HEK293 (cell line): ENCODE data around the gene DUSP15.

Source experiments
- CTCF ChIA-PET: fragments of 350-600 bp; formaldehyde crosslinking; extraction: SDS; loops from one replicate; lab custom pipeline; 2021; ENCODE audit warnings: antibody characterized with exemption; lab: Yijun Ruan, JAX
- POLR2A ChIA-PET: fragments of 300-600 bp; formaldehyde crosslinking; extraction: SDS; loops from one replicate; lab custom pipeline; 2020; ENCODE audit warnings: antibody characterized with exemption, inconsistent platforms; lab: Yijun Ruan, JAX
- H3K27ac ChIP-seq: fragments of 200-500 bp; sonication (Bioruptor generic); 2 replicates; pipeline ENCODE4 v1.5.1; 2014; ENCODE audit warnings: low read depth, low read length, control low read depth, inconsistent platforms; ENCODE audit errors: extremely low read depth
- H3K36me3 ChIP-seq, 2 experiments: fragments of 200-500 bp in 1 of 2; sonication (Bioruptor generic) in 1 of 2; 1 replicate in 1 of 2; 2 replicates in 1 of 2; pipeline ENCODE4 v1.5.1; 2014 to 2017; ENCODE audit warnings: inconsistent platforms in 2 of 2, low read length in 2 of 2; ENCODE audit not compliant: control insufficient read depth in 2 of 2, insufficient read depth in 1 of 2
- H3K4me1 ChIP-seq: fragments of 200-500 bp; sonication (Bioruptor generic); 2 replicates; pipeline ENCODE4 v1.5.1; 2014; ENCODE audit warnings: mild to moderate bottlenecking, low read length, inconsistent platforms; ENCODE audit not compliant: control insufficient read depth, insufficient read depth
- H3K4me3 ChIP-seq: 2 replicates; pipeline ENCODE4 v1.5.1; 2011; ENCODE audit warnings: low read depth, mild to moderate bottlenecking, control low read depth, low read length, moderate library complexity
- H3K9me3 ChIP-seq: fragments of 200-500 bp; sonication (Bioruptor generic); 2 replicates; pipeline ENCODE4 v1.5.1; 2014; ENCODE audit warnings: low read depth, low read length, inconsistent platforms; ENCODE audit not compliant: control insufficient read depth, insufficient read depth
- EGR2 ChIP-seq: fragments of 450-650 bp; formaldehyde crosslinking; IDR thresholded peaks from 2 replicates; pipeline ENCODE4 v1.5.1; 2016; ENCODE audit warnings: low read depth, missing biosample characterization, missing genetic modification characterization
- GLIS1 ChIP-seq: fragments of 450-650 bp; formaldehyde crosslinking; IDR thresholded peaks from 2 replicates; pipeline ENCODE4 v1.5.1; 2016; ENCODE audit warnings: missing biosample characterization, missing genetic modification characterization
- KLF1 ChIP-seq: fragments of 450-650 bp; formaldehyde crosslinking; IDR thresholded peaks from 2 replicates; pipeline ENCODE4 v1.5.1; 2016; ENCODE audit warnings: missing biosample characterization, missing genetic modification characterization
- MZF1 ChIP-seq: fragments of 450-650 bp; formaldehyde crosslinking; IDR thresholded peaks from 2 replicates; pipeline ENCODE4 v1.5.1; 2017; ENCODE audit warnings: missing biosample characterization, missing genetic modification characterization, borderline replicate concordance
- OSR2 ChIP-seq: fragments of 450-650 bp; formaldehyde crosslinking; IDR thresholded peaks from 2 replicates; pipeline ENCODE4 v1.5.1; 2016; ENCODE audit warnings: missing biosample characterization, missing genetic modification characterization
- OVOL3 ChIP-seq: fragments of 450-650 bp; formaldehyde crosslinking; IDR thresholded peaks from 2 replicates; pipeline ENCODE4 v1.5.1; 2016; ENCODE audit warnings: missing biosample characterization, missing genetic modification characterization
- PRDM2 ChIP-seq: fragments of 450-650 bp; formaldehyde crosslinking; IDR thresholded peaks from 2 replicates; pipeline ENCODE4 v1.5.1; 2016; ENCODE audit warnings: missing biosample characterization, missing genetic modification characterization, borderline replicate concordance
- ZFHX2 ChIP-seq: fragments of 450-650 bp; formaldehyde crosslinking; conservative IDR thresholded peaks from 2 replicates; pipeline ENCODE4 v1.5.1; 2016; ENCODE audit warnings: missing biosample characterization, missing genetic modification characterization
- ZFP69B ChIP-seq: fragments of 450-650 bp; formaldehyde crosslinking; IDR thresholded peaks from 2 replicates; pipeline ENCODE4 v1.5.1; 2016; ENCODE audit warnings: missing biosample characterization, missing genetic modification characterization
- ZNF121 ChIP-seq: fragments of 450-650 bp; formaldehyde crosslinking; IDR thresholded peaks from 2 replicates; pipeline ENCODE4 v1.5.1; 2016; ENCODE audit warnings: missing biosample characterization, missing genetic modification characterization
- ZNF202 ChIP-seq: fragments of 450-650 bp; formaldehyde crosslinking; IDR thresholded peaks from 2 replicates; pipeline ENCODE4 v1.5.1; 2016; ENCODE audit warnings: missing biosample characterization, missing genetic modification characterization, borderline replicate concordance
- ZNF423 ChIP-seq: fragments of 450-650 bp; formaldehyde crosslinking; IDR thresholded peaks from 2 replicates; pipeline ENCODE4 v1.5.1; 2016; ENCODE audit warnings: missing biosample characterization, missing genetic modification characterization
- ZNF433 ChIP-seq: fragments of 450-650 bp; formaldehyde crosslinking; IDR thresholded peaks from 2 replicates; pipeline ENCODE4 v1.5.1; 2016; ENCODE audit warnings: missing biosample characterization, missing genetic modification characterization, low read depth
- ZNF561 ChIP-seq: fragments of 450-650 bp; IDR thresholded peaks from 2 replicates; pipeline ENCODE4 v1.5.1; 2018; ENCODE audit warnings: missing biosample characterization, missing genetic modification characterization, borderline replicate concordance
- ZNF692 ChIP-seq: fragments of 450-650 bp; formaldehyde crosslinking; IDR thresholded peaks from 2 replicates; pipeline ENCODE4 v1.5.1; 2016; ENCODE audit warnings: missing biosample characterization, missing genetic modification characterization
- ZNF701 ChIP-seq: fragments of 450-650 bp; formaldehyde crosslinking; IDR thresholded peaks from 2 replicates; pipeline ENCODE4 v1.5.1; 2016; ENCODE audit warnings: missing biosample characterization, missing genetic modification characterization
- ZNF747 ChIP-seq: fragments of 450-650 bp; formaldehyde crosslinking; IDR thresholded peaks from 2 replicates; pipeline ENCODE4 v1.5.1; 2016; ENCODE audit warnings: missing biosample characterization, missing genetic modification characterization
- TF ChIP-seq, protein P1 (sequence below): fragments of 450-650 bp; formaldehyde crosslinking; IDR thresholded peaks from 2 replicates; pipeline ENCODE4 v1.5.1; 2016; ENCODE audit warnings: missing biosample characterization, missing genetic modification characterization
- TF ChIP-seq, protein P2 (sequence below): fragments of 450-650 bp; formaldehyde crosslinking; IDR thresholded peaks from 2 replicates; pipeline ENCODE4 v1.5.1; 2017; ENCODE audit warnings: missing biosample characterization, missing genetic modification characterization
- TF ChIP-seq, protein P3 (sequence below): fragments of 450-650 bp; formaldehyde crosslinking; IDR thresholded peaks from 2 replicates; pipeline ENCODE4 v1.5.1; 2016; ENCODE audit warnings: missing biosample characterization, missing genetic modification characterization
- TF ChIP-seq, protein P4 (sequence below): fragments of 450-650 bp; IDR thresholded peaks from 2 replicates; pipeline ENCODE4 v1.5.1; 2018; ENCODE audit warnings: missing biosample characterization, mild to moderate bottlenecking, missing genetic modification characterization

The DUSP15 gene

GRCh38 chr20:31824554-31825313 lies 45.6 kb downstream of the DUSP15 start:
- ChIA-PET POLR2A (interaction anchor here (1.4 kb wide), 1 partner anchor 127 kb away, joined by 5 read pairs; the partner anchor contains the start of gene PDRG1), CTCF (interaction anchor here (1.2 to 4.1 kb wide), 8 partner anchors 11 to 267 kb away, joined by 3 to 71 read pairs (median 24); partner anchors contain the start of genes FOXS1 and PDRG1)
- no peaks in the 10 kb centered on the region for H3K9me3 ChIP-seq
- H3K4me1 ChIP-seq = no peaks in the 10 kb centered on the region
- H3K36me3 ChIP-seq = no peaks in the 10 kb centered on the region
- no peak overlapping the region for H3K27ac ChIP-seq
- TF ChIP-seq GLIS1 (peak; percentile 81), ZNF423 (tag by site-specific recombination) (no peak), ZNF692 (tag by site-specific recombination) (no peak), EGR2 (tag by site-specific recombination) (0 out of 2 replicates have a peak, but pooled peaks have one; percentile 11), ZNF701 (tag by site-specific recombination) (no peak), ZFHX2 (tag by site-specific recombination) (0 out of 2 replicates have a peak, but pooled peaks have one; percentile 14), PRDM2 (tag by site-specific recombination) (no peak), KLF1 (tag by site-specific recombination) (peak; percentile 82), OSR2 (no peak), ZNF121 (tag by site-specific recombination) (no peak)
- TF ChIP-seq, protein P1, sequence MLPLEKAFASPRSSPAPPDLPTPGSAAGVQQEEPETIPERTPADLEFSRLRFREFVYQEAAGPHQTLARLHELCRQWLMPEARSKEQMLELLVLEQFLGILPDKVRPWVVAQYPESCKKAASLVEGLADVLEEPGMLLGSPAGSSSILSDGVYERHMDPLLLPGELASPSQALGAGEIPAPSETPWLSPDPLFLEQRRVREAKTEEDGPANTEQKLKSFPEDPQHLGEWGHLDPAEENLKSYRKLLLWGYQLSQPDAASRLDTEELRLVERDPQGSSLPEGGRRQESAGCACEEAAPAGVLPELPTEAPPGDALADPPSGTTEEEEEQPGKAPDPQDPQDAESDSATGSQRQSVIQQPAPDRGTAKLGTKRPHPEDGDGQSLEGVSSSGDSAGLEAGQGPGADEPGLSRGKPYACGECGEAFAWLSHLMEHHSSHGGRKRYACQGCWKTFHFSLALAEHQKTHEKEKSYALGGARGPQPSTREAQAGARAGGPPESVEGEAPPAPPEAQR (tag by site-specific recombination) = no peak
- no peak overlapping the region for H3K4me3 ChIP-seq

- H3K9me3 ChIP-seq = no peaks in the 10 kb centered on the region
- no peak overlapping the region for H3K27ac ChIP-seq
- H3K36me3 ChIP-seq = no peaks in the 10 kb centered on the region
- H3K4me1 ChIP-seq = no peaks in the 10 kb centered on the region
- POLR2A ChIA-PET = interaction anchor here (1.1 to 1.4 kb wide), 2 partner anchors 56 to 128 kb away, joined by 3 to 5 read pairs; partner anchors contain the start of gene PDRG1
- CTCF ChIA-PET = interaction anchor here (1.2 to 4.1 kb wide), 9 partner anchors 12 to 268 kb away, joined by 3 to 71 read pairs (median 24); partner anchors contain the start of genes FOXS1 and PDRG1
- no peak overlapping the region for H3K4me3 ChIP-seq
- no peak for TF ChIP-seq KLF1 (tag by site-specific recombination)
- no peak for TF ChIP-seq OVOL3 (tag by site-specific recombination)
- TF ChIP-seq, protein P2, sequence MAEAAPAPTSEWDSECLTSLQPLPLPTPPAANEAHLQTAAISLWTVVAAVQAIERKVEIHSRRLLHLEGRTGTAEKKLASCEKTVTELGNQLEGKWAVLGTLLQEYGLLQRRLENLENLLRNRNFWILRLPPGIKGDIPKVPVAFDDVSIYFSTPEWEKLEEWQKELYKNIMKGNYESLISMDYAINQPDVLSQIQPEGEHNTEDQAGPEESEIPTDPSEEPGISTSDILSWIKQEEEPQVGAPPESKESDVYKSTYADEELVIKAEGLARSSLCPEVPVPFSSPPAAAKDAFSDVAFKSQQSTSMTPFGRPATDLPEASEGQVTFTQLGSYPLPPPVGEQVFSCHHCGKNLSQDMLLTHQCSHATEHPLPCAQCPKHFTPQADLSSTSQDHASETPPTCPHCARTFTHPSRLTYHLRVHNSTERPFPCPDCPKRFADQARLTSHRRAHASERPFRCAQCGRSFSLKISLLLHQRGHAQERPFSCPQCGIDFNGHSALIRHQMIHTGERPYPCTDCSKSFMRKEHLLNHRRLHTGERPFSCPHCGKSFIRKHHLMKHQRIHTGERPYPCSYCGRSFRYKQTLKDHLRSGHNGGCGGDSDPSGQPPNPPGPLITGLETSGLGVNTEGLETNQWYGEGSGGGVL (tag by site-specific recombination) = no peak
- TF ChIP-seq, protein P3, sequence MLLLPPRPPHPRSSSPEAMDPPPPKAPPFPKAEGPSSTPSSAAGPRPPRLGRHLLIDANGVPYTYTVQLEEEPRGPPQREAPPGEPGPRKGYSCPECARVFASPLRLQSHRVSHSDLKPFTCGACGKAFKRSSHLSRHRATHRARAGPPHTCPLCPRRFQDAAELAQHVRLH = no peak
- no peak for TF ChIP-seq ZNF747 (tag by site-specific recombination)
- TF ChIP-seq MZF1 = no peak
- TF ChIP-seq ZNF121 (tag by site-specific recombination) = no peak
- TF ChIP-seq ZFP69B (tag by site-specific recombination) = no peak
- no peak for TF ChIP-seq ZNF433
- TF ChIP-seq ZNF561 (tag by site-specific recombination) = no peak
- TF ChIP-seq, protein P4, sequence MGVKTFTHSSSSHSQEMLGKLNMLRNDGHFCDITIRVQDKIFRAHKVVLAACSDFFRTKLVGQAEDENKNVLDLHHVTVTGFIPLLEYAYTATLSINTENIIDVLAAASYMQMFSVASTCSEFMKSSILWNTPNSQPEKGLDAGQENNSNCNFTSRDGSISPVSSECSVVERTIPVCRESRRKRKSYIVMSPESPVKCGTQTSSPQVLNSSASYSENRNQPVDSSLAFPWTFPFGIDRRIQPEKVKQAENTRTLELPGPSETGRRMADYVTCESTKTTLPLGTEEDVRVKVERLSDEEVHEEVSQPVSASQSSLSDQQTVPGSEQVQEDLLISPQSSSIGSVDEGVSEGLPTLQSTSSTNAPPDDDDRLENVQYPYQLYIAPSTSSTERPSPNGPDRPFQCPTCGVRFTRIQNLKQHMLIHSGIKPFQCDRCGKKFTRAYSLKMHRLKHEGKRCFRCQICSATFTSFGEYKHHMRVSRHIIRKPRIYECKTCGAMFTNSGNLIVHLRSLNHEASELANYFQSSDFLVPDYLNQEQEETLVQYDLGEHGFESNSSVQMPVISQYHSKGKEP = no peak
- no peak for TF ChIP-seq ZNF202 (tag by site-specific recombination)
Observed at GRCh38 chr20:31824125-31824485, 46.2 kb downstream of the DUSP15 start.
